H1 (cell line): ENCODE results near the gene MTX3. TPM values are rescaled to one million over a fixed set of nuclear protein-coding genes. Genes with fewer than 3 reads are reported as not detected.

Experiments
- CTCF ChIA-PET: fragments of 300-600 bp; sonication (Branson Sonifier 250); formaldehyde crosslinking; loops from one replicate; lab custom pipeline; 2021; ENCODE audit not compliant: partially characterized antibody; lab: Charles Lee
- POLR2A ChIA-PET: fragments of 300-600 bp; sonication (Branson Sonifier 250); formaldehyde crosslinking; loops from one replicate; lab custom pipeline; 2021; ENCODE audit warnings: inconsistent platforms; ENCODE audit not compliant: partially characterized antibody; lab: Charles Lee
- DNase-seq, 2 experiments: peaks; one replicate each; pipeline versions ENCODE4 v3.0.0 to v3.0.0-alpha.2; 2010 to 2022; ENCODE audit warnings: low spot score in 2 of 2, low read depth in 1 of 2, mixed read lengths in 1 of 2
- FAIRE-seq: peaks from 2 replicates; lab custom pipeline; 2011; peaks lifted over from hg19 to GRCh38; lab: Jason Lieb, UNC
- H2AFZ ChIP-seq: 2 replicates; pipeline ENCODE4 v1.8.1; 2012; ENCODE audit warnings: low read length, inconsistent platforms
- H2AK5ac ChIP-seq: 2 replicates; pipeline ENCODE4 v1.6.1; 2013; ENCODE audit warnings: low read depth, low read length
- H2BK120ac ChIP-seq: replicated peaks from 2 replicates; pipeline ENCODE3; 2013; ENCODE audit warnings: low read depth, low read length, inconsistent platforms
- H2BK12ac ChIP-seq: 2 replicates; pipeline ENCODE4 v1.6.1; 2013; ENCODE audit warnings: low read depth, low read length
- H2BK15ac ChIP-seq: 2 replicates; pipeline ENCODE4 v1.6.1; 2013; ENCODE audit warnings: low read length
- H2BK20ac ChIP-seq: 2 replicates; pipeline ENCODE4 v1.6.1; 2013; ENCODE audit warnings: low read length
- H2BK5ac ChIP-seq: 2 replicates; pipeline ENCODE4 v1.6.1; 2013; ENCODE audit warnings: low read depth, low read length
- H3K14ac ChIP-seq: 2 replicates; pipeline ENCODE4 v1.6.1; 2013; ENCODE audit warnings: inconsistent platforms; ENCODE audit not compliant: insufficient read length
- H3K18ac ChIP-seq: 2 replicates; pipeline ENCODE4 v1.6.1; 2013; ENCODE audit warnings: low read length; ENCODE audit errors: extremely low read depth
- H3K23ac ChIP-seq: 2 replicates; pipeline ENCODE4 v1.6.1; 2013; ENCODE audit warnings: inconsistent platforms; ENCODE audit not compliant: insufficient read length
- H3K23me2 ChIP-seq: 2 replicates; pipeline ENCODE4 v1.6.1; 2013; ENCODE audit warnings: low read depth, low read length
- H3K27ac ChIP-seq: 2 replicates; pipeline ENCODE4 v1.6.1; 2011; ENCODE audit warnings: low read depth, low read length, inconsistent platforms
- H3K27me3 ChIP-seq, 4 experiments: replicated peaks in 1 of 4; 1 replicate in 1 of 4; 2 replicates in 3 of 4; pipeline versions ENCODE4 v1.6.1 to v1.8.1; 2011 to 2013; ENCODE audit warnings: low read length in 3 of 4, mild to moderate bottlenecking in 3 of 4, inconsistent platforms in 2 of 4, mixed read lengths in 2 of 4, moderate library complexity in 1 of 4; ENCODE audit not compliant: control insufficient read depth in 3 of 4, insufficient read depth in 3 of 4; ENCODE audit errors: extremely low read depth in 1 of 4
- H3K36me3 ChIP-seq, 4 experiments: 2 replicates each; pipeline versions ENCODE4 v1.6.1 to v1.8.1; 2011 to 2013; ENCODE audit warnings: mild to moderate bottlenecking in 4 of 4, low read length in 3 of 4, moderate library complexity in 2 of 4, control low read depth in 1 of 4, inconsistent platforms in 1 of 4; ENCODE audit not compliant: insufficient read depth in 4 of 4, control insufficient read depth in 2 of 4
- H3K4ac ChIP-seq: replicated peaks from 2 replicates; pipeline ENCODE3; 2013; ENCODE audit warnings: low read length, low read depth, mixed read lengths, inconsistent platforms; ENCODE audit not compliant: insufficient read length
- H3K4me1 ChIP-seq, 4 experiments: replicated peaks in 1 of 4; 1 replicate in 1 of 4; 2 replicates in 3 of 4; pipeline versions ENCODE4 v1.6.1 to v1.8.1; 2011 to 2013; ENCODE audit warnings: low read length in 3 of 4, inconsistent platforms in 2 of 4, mixed read lengths in 1 of 4; ENCODE audit not compliant: insufficient read depth in 4 of 4, control insufficient read depth in 3 of 4
- H3K4me2 ChIP-seq, 2 experiments: 2 replicates each; pipeline versions ENCODE4 v1.6.1 to v1.8.1; 2011 to 2013; ENCODE audit warnings: low read depth in 2 of 2, low read length in 2 of 2, control low read depth in 1 of 2, inconsistent platforms in 1 of 2, mild to moderate bottlenecking in 1 of 2; ENCODE audit not compliant: insufficient read depth in 1 of 2
- H3K4me3 ChIP-seq, 4 experiments: fragments of 200-600, 300-600 bp in 1 of 4; sonication (generic), shearing (Covaris generic), sonication (Bioruptor Twin) in 1 of 4; 2 replicates each; pipeline versions ENCODE4 v1.5.1 to v1.8.1; 2011 to 2016; ENCODE audit warnings: low read length in 4 of 4, low read depth in 3 of 4, control low read depth in 2 of 4, inconsistent platforms in 2 of 4, mild to moderate bottlenecking in 2 of 4, mixed read lengths in 1 of 4, moderate library complexity in 1 of 4; ENCODE audit not compliant: insufficient read depth in 2 of 4; ENCODE audit errors: extremely low read depth in 1 of 4
- H3K56ac ChIP-seq: replicated peaks from 2 replicates; pipeline ENCODE3; 2013; ENCODE audit warnings: low read depth, mild to moderate bottlenecking, mixed read lengths, low read length, inconsistent platforms; ENCODE audit not compliant: insufficient read length
- H3K79me1 ChIP-seq: 2 replicates; pipeline ENCODE4 v1.6.1; 2013; ENCODE audit warnings: low read depth, low read length, control low read depth
- H3K79me2 ChIP-seq, 2 experiments: 2 replicates each; pipeline versions ENCODE4 v1.6.1 to v1.8.1; 2012 to 2013; ENCODE audit warnings: low read length in 2 of 2, mild to moderate bottlenecking in 2 of 2, inconsistent platforms in 1 of 2; ENCODE audit not compliant: insufficient read depth in 2 of 2, control insufficient read depth in 1 of 2
- H3K9ac ChIP-seq, 4 experiments: replicated peaks in 1 of 4; 1 replicate in 1 of 4; 2 replicates in 3 of 4; pipeline versions ENCODE4 v1.6.1 to v1.8.1; 2011 to 2013; ENCODE audit warnings: low read depth in 3 of 4, low read length in 3 of 4, control low read depth in 2 of 4, mild to moderate bottlenecking in 2 of 4, moderate library complexity in 2 of 4, inconsistent platforms in 1 of 4; ENCODE audit errors: extremely low read depth in 1 of 4
- H3K9me3 ChIP-seq, 2 experiments: 2 replicates each; pipeline versions ENCODE4 v1.6.1 to v1.8.1; 2012 to 2013; ENCODE audit warnings: mild to moderate bottlenecking in 2 of 2, moderate library complexity in 2 of 2, control low read depth in 1 of 2, inconsistent platforms in 1 of 2, low read depth in 1 of 2, low read length in 1 of 2, mixed read lengths in 1 of 2; ENCODE audit not compliant: insufficient read depth in 2 of 2
- H4K20me1 ChIP-seq, 2 experiments: replicated peaks in 1 of 2; 2 replicates each; pipeline versions ENCODE3 to v1.8.1; 2011 to 2013; ENCODE audit warnings: inconsistent platforms in 2 of 2, low read length in 2 of 2, mild to moderate bottlenecking in 1 of 2; ENCODE audit not compliant: insufficient read depth in 2 of 2, control insufficient read depth in 1 of 2
- H4K5ac ChIP-seq: 2 replicates; pipeline ENCODE4 v1.6.1; 2013; ENCODE audit warnings: low read length, low read depth, mixed read lengths, inconsistent platforms; ENCODE audit not compliant: insufficient read length
- H4K8ac ChIP-seq: 2 replicates; pipeline ENCODE4 v1.8.0; 2013; ENCODE audit warnings: mild to moderate bottlenecking, moderate library complexity, low read length, inconsistent platforms; ENCODE audit not compliant: insufficient read depth; ENCODE audit errors: extremely low read depth
- H4K91ac ChIP-seq: replicated peaks from 2 replicates; pipeline ENCODE3; 2013; ENCODE audit warnings: low read length, mixed read lengths, inconsistent platforms; ENCODE audit not compliant: insufficient read length
- BCL11A ChIP-seq, 2 experiments: IDR thresholded peaks; one replicate each; pipeline ENCODE4 v1.6.1; 2011; ENCODE audit warnings: low read depth in 2 of 2, low read length in 2 of 2, mild to moderate bottlenecking in 2 of 2
- CBX8 ChIP-seq: fragments of 300-800, 300-1000 bp; sonication (generic); IDR thresholded peaks from 2 replicates; pipeline ENCODE4 v1.7.1; 2016; ENCODE audit warnings: low read depth, low read length, borderline replicate concordance
- CREB1 ChIP-seq: IDR thresholded peaks from 2 replicates; pipeline ENCODE4 v1.6.1; 2012; ENCODE audit warnings: inconsistent platforms
- EGR1 ChIP-seq: IDR thresholded peaks from 2 replicates; pipeline ENCODE4 v1.6.1; 2011; ENCODE audit warnings: low read depth, low read length, borderline replicate concordance
- NRF1 ChIP-seq: IDR thresholded peaks from 2 replicates; pipeline ENCODE4 v1.6.1; 2011; ENCODE audit warnings: mild to moderate bottlenecking, low read depth, low read length, improper control_type of control experiment
- SIN3A ChIP-seq, 2 experiments: IDR thresholded peaks in 1 of 2; conservative IDR thresholded peaks in 1 of 2; 2 replicates each; pipeline ENCODE4 v1.6.1; 2011 to 2012; ENCODE audit warnings: low read length in 2 of 2, improper control_type of control experiment in 1 of 2, low read depth in 1 of 2, mild to moderate bottlenecking in 1 of 2
- SIRT6 ChIP-seq: IDR thresholded peaks from one replicate; pipeline ENCODE4 v1.7.1; 2012; ENCODE audit warnings: low read length, inconsistent platforms
- SRF ChIP-seq: IDR thresholded peaks from 2 replicates; pipeline ENCODE4 v1.6.1; 2011; ENCODE audit warnings: mild to moderate bottlenecking, low read depth, low read length, moderate library complexity
- TAF7 ChIP-seq: optimal IDR thresholded peaks from 2 replicates; pipeline ENCODE3; 2011; ENCODE audit warnings: low read depth, mild to moderate bottlenecking, inconsistent platforms, low read length, moderate library complexity, borderline replicate concordance
- polyA plus RNA-seq, 7 experiments: library from polyadenylated mRNA; depleted of rRNA in 3 of 7; stranded (reverse) in 5 of 7; unstranded in 2 of 7; fragments of >200 nt in 5 of 7; fragments of 200-250 nt in 2 of 7; gene quantifications; 1 replicate in 5 of 7; 2 replicates in 1 of 7; 4 replicates in 1 of 7; pipeline versions ENCODE4 v1.2.1 to v1.2.3, GENCODE V29; 2011 to 2013; ENCODE audit warnings: missing spikeins in 2 of 7, mixed read lengths in 2 of 7
- total RNA-seq: library from RNA; stranded (reverse); fragmentation: NEBNext Ultra II Directional; extraction: Animal tissue kit (Norgen Biotek cat#: 25700); gene quantifications from 2 replicates; pipeline ENCODE4 v1.2.1, GENCODE V29; 2021

Gene MTX3
- total and polyA plus RNA-seq, 2 of the 8 experiments (the other 6 are each of a cell fraction or from before 2014, with no cell fraction given), result 9.4 to 28.8 TPM

- Histone ChIP-seq H2BK15ac (no peak overlapping the region), H3K9me3 (no peaks in the 10 kb centered on the region), H3K14ac (no peak overlapping the region), H4K91ac (no peak overlapping the region), H4K8ac (no peak overlapping the region), H2BK120ac (no peak overlapping the region), H3K27me3 (peaks cover 4 to 32% (median 21%) of the 10 kb centered on the region in 4 experiments; a peak in 6 of 7 replicates), H3K56ac (no peak overlapping the region), H3K79me1 (no peaks in the 10 kb centered on the region), H3K36me3 (no peaks in the 10 kb centered on the region), H2AFZ (no peak overlapping the region), H2BK5ac (no peak overlapping the region), H3K23me2 (no peaks in the 10 kb centered on the region; the same call in 1 of the 2 replicates), H3K4me2 (no peak overlapping the region), H2AK5ac (no peak overlapping the region), H3K79me2 (no peaks in the 10 kb centered on the region), H3K4me1 (peaks cover 0 to 3% (median 1%) of the 10 kb centered on the region in 4 experiments; a peak in 3 of 7 replicates), H3K4me3 (no peak overlapping the region), H4K5ac (no peak overlapping the region), H3K18ac (no peak overlapping the region), H3K27ac (no peak overlapping the region), H2BK20ac (no peak overlapping the region), H3K23ac (no peak overlapping the region), H2BK12ac (no peak overlapping the region), H3K4ac (no peak overlapping the region), H4K20me1 (no peaks in the 10 kb centered on the region), H3K9ac (no peak overlapping the region)
- FAIRE-seq, result no peak
- TF ChIP-seq NRF1 (no peak), CBX8 (no peak), SIN3A (conservative IDR thresholded peaks at IDR 0.05 in 1 of 2, IDR thresholded peaks at IDR 0.05 in 1 of 2; ENCODE audit: low read depth in 1 of 2, low read length in 2 of 2) (no peak), SRF (no peak), SIRT6 (no peak), CREB1 (no peak), BCL11A (IDR thresholded peaks at IDR 0.05; ENCODE audit: low read depth in 2 of 2, low read length in 2 of 2) (no peak), TAF7 (no peak), EGR1 (no peak)
- ChIA-PET CTCF (interaction anchor here (0.5 kb wide), 1 partner anchor 296 kb away, joined by 5 read pairs; no protein-coding TSS in a partner anchor), POLR2A (no interaction called here)
- no peak for DNase-seq
Observed at GRCh38 chr5:80033513-80033912, 42.5 kb upstream of the MTX3 start.
